ENCODE data around the gene RPS21.
"Not testable (repeated sequence)": the region's sequence is repeated elsewhere in the genome, so short reads cannot be mapped to it uniquely, and the experiment has no call there.

Gene RPS21

DNA sequence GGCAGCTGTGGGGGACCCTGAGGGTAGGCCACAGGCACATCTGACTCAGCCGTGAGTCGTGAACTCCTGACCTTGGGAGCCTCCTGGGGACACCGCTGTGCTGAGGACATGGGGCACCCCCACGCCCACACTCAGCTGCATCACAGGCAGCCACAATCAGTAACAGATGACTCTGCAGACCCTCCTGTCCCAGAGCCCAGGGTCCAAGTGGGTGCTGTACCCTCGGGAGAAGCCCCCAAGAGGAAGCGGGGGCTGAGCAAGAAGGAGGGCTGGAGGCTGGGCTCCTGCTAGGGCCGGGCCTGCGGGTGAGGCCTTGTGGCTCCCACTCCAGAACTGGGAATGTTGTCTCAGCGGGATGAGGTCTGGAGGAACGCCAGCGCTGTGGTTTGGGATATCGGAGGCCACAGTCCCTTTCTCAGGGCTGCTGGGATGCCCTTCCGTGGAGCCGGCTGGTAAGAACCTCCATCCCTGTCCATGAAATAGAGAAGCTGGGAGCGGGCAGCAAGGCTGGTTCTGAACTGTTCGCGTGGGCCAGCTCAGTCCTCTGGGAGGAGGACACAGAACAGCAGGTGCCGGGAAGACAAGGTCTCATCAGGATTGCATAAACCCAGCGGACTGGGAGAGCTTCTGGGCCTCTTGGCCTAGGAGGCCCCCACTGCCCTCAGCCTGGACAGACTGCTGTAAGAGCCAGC is 16.6 kb upstream of the RPS21 start:
- no peak overlapping the region for H2AFZ ChIP-seq
- no peaks in the 10 kb centered on the region for H3K9me3 ChIP-seq (ENCODE audit: control insufficient read depth, low read length)

DNA sequence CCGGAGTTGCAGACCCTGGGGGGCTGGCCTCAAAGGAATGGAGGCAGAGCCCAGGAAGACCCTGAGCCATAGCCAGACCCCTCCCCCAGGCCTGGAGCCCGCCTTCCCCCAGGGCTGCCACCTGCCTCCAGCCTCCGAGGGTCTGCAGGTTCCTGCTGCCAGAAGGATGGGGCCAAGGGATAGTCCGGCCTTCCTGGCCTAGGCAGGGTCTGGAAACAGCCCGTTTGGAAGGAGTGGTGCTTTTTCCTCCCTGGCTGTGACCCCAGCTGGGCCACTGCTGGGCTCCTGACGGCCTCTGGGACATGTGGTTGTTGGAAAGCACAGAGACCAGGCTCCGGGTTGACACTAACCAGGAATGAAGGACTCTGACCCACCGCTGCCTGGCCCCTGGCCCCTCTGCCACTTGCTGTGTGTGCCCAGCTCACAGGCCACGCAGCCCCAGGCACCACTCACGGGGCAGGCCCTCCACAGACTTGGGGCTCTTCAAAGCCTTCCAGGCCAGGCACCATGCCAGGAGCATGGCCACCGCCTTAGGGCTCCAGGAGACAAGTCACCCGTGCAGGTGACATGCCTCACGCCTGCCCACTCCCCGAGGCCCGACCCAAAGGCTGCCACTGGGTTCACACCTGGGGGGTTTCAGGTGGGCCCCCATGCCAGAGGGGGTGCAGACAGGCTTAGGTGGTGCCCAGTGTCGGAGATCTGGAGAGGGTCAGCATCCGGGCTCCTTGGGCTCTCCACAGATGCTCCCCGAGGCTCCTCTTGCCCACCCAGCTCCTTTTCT is 15.9 kb upstream of the RPS21 start:
- H3K9me3 ChIP-seq (ENCODE audit: control insufficient read depth, low read length) = no peaks in the 10 kb centered on the region
- H3K4me2 ChIP-seq (ENCODE audit: low read length) = no peak overlapping the region
- no peaks in the 10 kb centered on the region for H3K27me3 ChIP-seq (ENCODE audit: control insufficient read depth, insufficient read depth, low read length)
- H3K9ac ChIP-seq = no peak overlapping the region
- no peak overlapping the region for H2AFZ ChIP-seq
- H3K27ac ChIP-seq = no peak overlapping the region
- TF ChIP-seq, protein P1, sequence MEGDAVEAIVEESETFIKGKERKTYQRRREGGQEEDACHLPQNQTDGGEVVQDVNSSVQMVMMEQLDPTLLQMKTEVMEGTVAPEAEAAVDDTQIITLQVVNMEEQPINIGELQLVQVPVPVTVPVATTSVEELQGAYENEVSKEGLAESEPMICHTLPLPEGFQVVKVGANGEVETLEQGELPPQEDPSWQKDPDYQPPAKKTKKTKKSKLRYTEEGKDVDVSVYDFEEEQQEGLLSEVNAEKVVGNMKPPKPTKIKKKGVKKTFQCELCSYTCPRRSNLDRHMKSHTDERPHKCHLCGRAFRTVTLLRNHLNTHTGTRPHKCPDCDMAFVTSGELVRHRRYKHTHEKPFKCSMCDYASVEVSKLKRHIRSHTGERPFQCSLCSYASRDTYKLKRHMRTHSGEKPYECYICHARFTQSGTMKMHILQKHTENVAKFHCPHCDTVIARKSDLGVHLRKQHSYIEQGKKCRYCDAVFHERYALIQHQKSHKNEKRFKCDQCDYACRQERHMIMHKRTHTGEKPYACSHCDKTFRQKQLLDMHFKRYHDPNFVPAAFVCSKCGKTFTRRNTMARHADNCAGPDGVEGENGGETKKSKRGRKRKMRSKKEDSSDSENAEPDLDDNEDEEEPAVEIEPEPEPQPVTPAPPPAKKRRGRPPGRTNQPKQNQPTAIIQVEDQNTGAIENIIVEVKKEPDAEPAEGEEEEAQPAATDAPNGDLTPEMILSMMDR (IDR thresholded peaks at IDR 0.05) = no peak
- no peak overlapping the region for H3K4me3 ChIP-seq (ENCODE audit: low read depth, low read length)
- H3K4me1 ChIP-seq = peaks cover 31% of the 10 kb centered on the region
- H3K36me3 ChIP-seq (ENCODE audit: control insufficient read depth, insufficient read depth, low read length) = no peaks in the 10 kb centered on the region
- H3K79me2 ChIP-seq = peaks cover 2% of the 10 kb centered on the region

More for the DNA sequence above, 16.6 kb upstream of the RPS21 start:
- no peak overlapping the region for H3K9ac ChIP-seq
- no peaks in the 10 kb centered on the region for H3K27me3 ChIP-seq (ENCODE audit: control insufficient read depth, insufficient read depth, low read length)
- no peak overlapping the region for H3K4me2 ChIP-seq (ENCODE audit: low read length)
- TF ChIP-seq, protein P1 (IDR thresholded peaks at IDR 0.05) = no peak
- no peak overlapping the region for H3K4me3 ChIP-seq (ENCODE audit: low read depth, low read length)
- no peaks in the 10 kb centered on the region for H3K36me3 ChIP-seq (ENCODE audit: control insufficient read depth, insufficient read depth, low read length)
- peaks cover 2% of the 10 kb centered on the region for H3K79me2 ChIP-seq
- peaks cover 39% of the 10 kb centered on the region for H3K4me1 ChIP-seq
- H3K27ac ChIP-seq = no peak overlapping the region

DNA sequence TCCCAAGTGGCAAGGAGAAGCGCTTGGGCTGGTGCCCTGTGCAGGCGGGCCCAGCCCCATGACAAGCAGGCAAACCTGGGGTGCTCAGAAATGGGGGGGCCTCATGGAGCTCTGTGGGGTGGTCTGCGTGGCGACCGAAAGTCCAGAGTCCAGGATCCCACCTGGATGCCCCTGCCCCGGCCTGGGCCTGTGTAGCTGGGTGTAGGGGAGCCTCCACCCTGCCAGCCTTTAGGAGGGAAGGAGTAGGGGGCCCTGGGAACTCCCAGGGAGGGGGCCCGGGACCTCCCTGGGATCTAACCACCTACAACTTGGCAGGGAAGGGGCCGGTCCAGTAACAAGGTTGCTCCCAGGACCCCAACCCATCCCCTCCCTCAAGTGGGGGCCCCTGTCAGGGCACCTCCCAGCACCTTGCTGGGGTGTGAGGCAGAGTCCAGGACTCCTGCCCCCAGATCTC is 15.3 kb upstream of the RPS21 start:
- peaks cover 30% of the 10 kb centered on the region for H3K4me1 ChIP-seq
- no peaks in the 10 kb centered on the region for H3K27me3 ChIP-seq (ENCODE audit: control insufficient read depth, insufficient read depth, low read length)
- no peak overlapping the region for H3K9ac ChIP-seq
- H3K27ac ChIP-seq = no peak overlapping the region
- peaks cover 2% of the 10 kb centered on the region for H3K79me2 ChIP-seq
- no peaks in the 10 kb centered on the region for H3K9me3 ChIP-seq (ENCODE audit: control insufficient read depth, low read length)
- no peak overlapping the region for H3K4me2 ChIP-seq (ENCODE audit: low read length)
- H3K36me3 ChIP-seq (ENCODE audit: control insufficient read depth, insufficient read depth, low read length) = no peaks in the 10 kb centered on the region
- no peak overlapping the region for H2AFZ ChIP-seq
- TF ChIP-seq, protein P1 (IDR thresholded peaks at IDR 0.05) = no peak
- no peak overlapping the region for H3K4me3 ChIP-seq (ENCODE audit: low read depth, low read length)

DNA sequence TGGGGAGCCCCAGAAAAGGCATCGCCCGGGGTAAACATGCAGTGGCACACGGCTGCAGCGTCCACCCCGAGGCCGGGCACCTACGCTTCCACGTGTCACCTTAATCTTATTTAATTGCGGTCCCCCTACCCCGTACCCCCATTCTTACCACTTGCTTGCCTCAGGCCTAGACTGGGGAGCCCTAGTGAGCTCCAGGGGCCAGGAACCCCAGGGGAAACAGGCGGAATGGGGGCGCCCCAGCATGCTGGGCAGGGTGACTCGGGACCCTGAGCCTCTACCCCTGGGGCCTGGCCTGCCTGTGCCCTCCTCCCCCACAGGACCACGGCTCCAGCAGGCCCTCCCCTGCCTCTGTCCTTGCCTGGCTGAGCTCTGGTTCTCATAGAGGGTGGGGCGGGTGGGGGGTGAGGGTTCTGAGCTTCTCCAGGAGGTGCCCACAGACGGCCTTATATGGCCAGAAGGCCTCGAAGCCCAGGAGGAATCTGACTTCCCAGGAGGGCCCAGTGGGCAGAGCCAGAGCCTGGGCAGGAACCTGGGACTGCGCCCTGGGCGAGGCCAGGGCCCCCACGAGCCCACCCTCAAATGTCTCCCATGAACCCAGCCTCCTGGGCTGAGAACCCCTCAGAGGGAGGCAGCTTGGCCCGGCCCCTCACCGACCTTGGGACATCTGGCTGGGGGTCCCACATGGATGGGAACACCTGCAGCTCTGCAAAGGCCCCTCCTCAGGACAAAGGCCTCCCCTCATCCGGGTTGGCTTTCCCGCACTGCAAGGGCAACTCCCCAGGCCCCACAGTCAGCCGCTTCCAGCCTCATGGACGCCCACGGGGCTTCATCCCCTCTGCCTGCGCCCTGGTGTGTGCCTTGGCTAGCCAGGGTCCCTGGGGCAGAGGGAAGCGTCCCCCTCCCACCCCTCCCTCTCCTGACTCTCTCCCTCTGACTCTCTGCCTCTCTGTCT is 14.6 kb upstream of the RPS21 start:
- Histone ChIP-seq H3K27me3 (ENCODE audit: control insufficient read depth, insufficient read depth, low read length) (no peaks in the 10 kb centered on the region), H2AFZ (no peak overlapping the region), H3K4me1 (peaks cover 30% of the 10 kb centered on the region), H3K36me3 (ENCODE audit: control insufficient read depth, insufficient read depth, low read length) (no peaks in the 10 kb centered on the region), H3K9me3 (ENCODE audit: control insufficient read depth, low read length) (no peaks in the 10 kb centered on the region), H3K27ac (no peak overlapping the region), H3K4me3 (ENCODE audit: low read depth, low read length) (no peak overlapping the region), H3K4me2 (ENCODE audit: low read length) (no peak overlapping the region), H3K79me2 (no peaks in the 10 kb centered on the region), H3K9ac (no peak overlapping the region)
- TF ChIP-seq, protein P1 (IDR thresholded peaks at IDR 0.05) = no peak

DNA sequence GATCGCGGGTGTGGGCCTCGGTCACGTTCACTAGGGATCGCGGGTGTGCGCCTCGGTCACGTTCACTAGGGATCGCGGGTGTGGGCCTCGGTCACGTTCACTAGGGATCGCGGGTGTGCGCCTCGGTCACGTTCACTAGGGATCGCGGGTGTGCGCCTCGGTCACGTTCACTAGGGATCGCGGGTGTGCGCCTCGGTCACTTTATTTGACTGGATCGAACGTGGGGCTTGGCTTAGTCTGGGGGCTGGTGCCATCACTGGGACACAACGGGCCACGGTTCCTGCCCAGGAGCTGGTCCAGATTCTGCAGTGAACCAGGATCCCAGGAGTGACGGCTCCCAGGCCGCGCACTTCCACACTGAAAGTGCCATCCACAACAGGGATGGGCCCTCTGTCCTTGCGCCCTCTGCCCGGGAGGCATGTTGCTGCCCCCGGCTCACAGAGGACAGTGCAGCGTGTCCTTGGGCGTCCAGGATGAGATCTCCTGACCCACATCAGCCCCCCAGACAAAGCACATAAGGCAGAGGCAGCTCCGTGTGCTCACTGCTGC is 13.2 kb upstream of the RPS21 start:
- H3K9ac ChIP-seq; H2AFZ ChIP-seq; H3K36me3 ChIP-seq (ENCODE audit: control insufficient read depth, insufficient read depth, low read length); H3K27me3 ChIP-seq (ENCODE audit: control insufficient read depth, insufficient read depth, low read length); H3K79me2 ChIP-seq; H3K9me3 ChIP-seq (ENCODE audit: control insufficient read depth, low read length); H3K27ac ChIP-seq; H3K4me2 ChIP-seq (ENCODE audit: low read length); H3K4me3 ChIP-seq (ENCODE audit: low read depth, low read length): not testable (repeated sequence)
- peaks cover 24% of the 10 kb centered on the region for H3K4me1 ChIP-seq

Data from parathyroid adenoma (tissue), 2 donors.